KOPT-K1 (cell line): Measurements from ENCODE around the gene REEP2.

Source experiments
- H3K27ac ChIP-seq: fragments of 200-600 bp; sonication (generic); 2 replicates; pipeline ENCODE4 v1.5.1; 2016; ENCODE audit warnings: antibody characterized with exemption, mild to moderate bottlenecking, low read depth, low read length; ENCODE audit not compliant: poor library complexity, severe bottlenecking
- H3K36me3 ChIP-seq: fragments of 200-600 bp; sonication (generic); 2 replicates; pipeline ENCODE4 v1.5.1; 2017; ENCODE audit warnings: antibody characterized with exemption, mild to moderate bottlenecking, low read length, moderate library complexity; ENCODE audit not compliant: insufficient read depth
- H3K9me3 ChIP-seq: fragments of 200-600 bp; sonication (generic); 2 replicates; pipeline ENCODE4 v1.5.1; 2017; ENCODE audit warnings: antibody characterized with exemption, low read length, mild to moderate bottlenecking; ENCODE audit not compliant: insufficient read depth, poor library complexity, severe bottlenecking

Gene REEP2

GRCh38 chr5:138492560-138493045, 53.7 kb downstream of the REEP2 start:
- H3K27ac ChIP-seq: peak overlapping the region; percentile 45
- H3K9me3 ChIP-seq: no peaks in the 10 kb centered on the region
- no peaks in the 10 kb centered on the region for H3K36me3 ChIP-seq

GRCh38 chr5:138495351-138495750, 56.5 kb downstream of the REEP2 start:
- Histone ChIP-seq H3K9me3 (no peaks in the 10 kb centered on the region), H3K27ac (no peak overlapping the region), H3K36me3 (no peaks in the 10 kb centered on the region)
